TTC549 (cell line): ENCODE data around the gene ZNF23.

Experiments
- FAIRE-seq: peaks from 2 replicates; lab custom pipeline; 2012; peaks lifted over from hg19 to GRCh38; lab: Jason Lieb, UNC

ZNF23 gene

GRCh38 chr16:71426069-71426879 is 35.8 kb downstream of the ZNF23 start:
- no peak for FAIRE-seq

GRCh38 chr16:71425746-71426068 is 36.3 kb downstream of the ZNF23 start:
- no peak for FAIRE-seq

GRCh38 chr16:71424626-71425025 is 37.4 kb downstream of the ZNF23 start:
- no peak for FAIRE-seq

GRCh38 chr16:71423865-71424264 is 38.2 kb downstream of the ZNF23 start:
- no peak for FAIRE-seq

GRCh38 chr16:71423016-71423415 is 39.0 kb downstream of the ZNF23 start:
- no peak for FAIRE-seq

- FAIRE-seq: no peak
Observed at GRCh38 chr16:71421911-71422310, 40.1 kb downstream of the ZNF23 start.

GRCh38 chr16:71414038-71414437 is 48.0 kb downstream of the ZNF23 start:
- no peak for FAIRE-seq

GRCh38 chr16:71413341-71413740 is 48.7 kb downstream of the ZNF23 start:
- no peak for FAIRE-seq

- no peak for FAIRE-seq
Observed at GRCh38 chr16:71412270-71413160, 49.5 kb downstream of the ZNF23 start.

GRCh38 chr16:71410146-71410545 is 51.9 kb downstream of the ZNF23 start:
- FAIRE-seq: no peak

- no peak for FAIRE-seq
Observed at GRCh38 chr16:71409011-71409775, 52.9 kb downstream of the ZNF23 start.

- FAIRE-seq: no peak
Observed at GRCh38 chr16:71408536-71408935, 53.5 kb downstream of the ZNF23 start.

GRCh38 chr16:71407731-71408130 is 54.3 kb downstream of the ZNF23 start:
- FAIRE-seq: no peak

GRCh38 chr16:71406724-71407123 is 55.3 kb downstream of the ZNF23 start:
- no peak for FAIRE-seq

- FAIRE-seq: no peak
Observed at GRCh38 chr16:71406316-71406715, 55.7 kb downstream of the ZNF23 start.

- no peak for FAIRE-seq
Observed at GRCh38 chr16:71404364-71404763, 57.7 kb downstream of the ZNF23 start.

- no peak for FAIRE-seq
Observed at GRCh38 chr16:71402674-71403073, 59.4 kb downstream of the ZNF23 start.

GRCh38 chr16:71402007-71402406 is 60.0 kb downstream of the ZNF23 start:
- no peak for FAIRE-seq

GRCh38 chr16:71399801-71400563 is 62.1 kb downstream of the ZNF23 start:
- FAIRE-seq: no peak
